Psoas muscle (tissue), 8 donors: ENCODE measurements around the gene GRIA1. TPM values are rescaled to one million over a fixed set of nuclear protein-coding genes. Genes with fewer than 3 reads are reported as not detected.

ENCODE experiments used
- ATAC-seq, 4 donors: fragments of 200-7000 bp; cut with Tn5 transposase; one replicate each; pipeline ENCODE4 v1.9.1; 2020; ENCODE audit warnings: moderate library complexity in 3 of 4, mild to moderate bottlenecking in 2 of 4
- DNase-seq, 2 donors: peaks; one replicate each; pipeline ENCODE4 v3.0.0-alpha.2; 2020
- H3K27ac ChIP-seq: fragments of 200-600 bp; one replicate; pipeline ENCODE4 v1.8.0; 2022
- H3K27me3 ChIP-seq, 3 donors: fragments of 200-600 bp in 1 of 3; one replicate each; pipeline versions ENCODE4 v1.6.1 to v1.8.0; 2013 to 2022; ENCODE audit warnings: low read length in 2 of 3, mild to moderate bottlenecking in 2 of 3, moderate library complexity in 1 of 3; ENCODE audit not compliant: insufficient read depth in 3 of 3
- H3K36me3 ChIP-seq, 2 donors: fragments of 200-600 bp in 1 of 2; one replicate each; pipeline versions ENCODE4 v1.6.1 to v1.8.0; 2013 to 2022; ENCODE audit warnings: low read depth in 1 of 2, mild to moderate bottlenecking in 1 of 2, moderate library complexity in 1 of 2; ENCODE audit not compliant: insufficient read depth in 1 of 2
- H3K4me1 ChIP-seq: fragments of 200-600 bp; one replicate; pipeline ENCODE4 v1.8.0; 2022
- H3K4me3 ChIP-seq: fragments of 200-600 bp; one replicate; pipeline ENCODE4 v1.8.0; 2022; ENCODE audit warnings: mild to moderate bottlenecking
- H3K9me3 ChIP-seq: fragments of 200-600 bp; one replicate; pipeline ENCODE4 v1.8.0; 2022
- CTCF ChIP-seq: fragments of 200-600 bp; IDR thresholded peaks from one replicate; pipeline ENCODE4 v1.8.0; 2022; ENCODE audit warnings: antibody characterized with exemption
- WGBS, 3 donors: extraction: QIAGEN DNeasy Blood & Tissue Kit; methylation state at CpG; one replicate each; pipeline versions ENCODE4 v1.1.6 to v1.1.7; 2013; 5-methylcytosine and 5-hydroxymethylcytosine counted together
- intact Hi-C, 2 donors: fragments of 100-400 bp; cut with DNase I; formaldehyde crosslinking; loops; one replicate each; pipeline versions ENCODE4 v1.11.0 to v1.14.2; 2022
- polyA plus RNA-seq, 3 donors: library from polyadenylated mRNA; stranded (reverse); fragments of 200-250 nt; gene quantifications; one replicate each; pipeline ENCODE4 v1.2.3, GENCODE V29; 2013
- total RNA-seq, 4 donors: library from RNA; stranded (reverse); fragmentation: NEBNext Ultra II Directional in 2 of 4; extraction: Animal tissue kit (Norgen Biotek cat#: 25700) in 2 of 4; gene quantifications; one replicate each; pipeline versions ENCODE4 v1.2.1 to v1.2.4, GENCODE V29; 2021 to 2023
- donor health status: healthy with polysubstance abuse.
- donor health status: DM: no; HTN: no; CAD: no; lungs with moderate emphysema.
- donor health status: Bipolar disorder and iron deficiency.
- donor health status: healthy.
- donor health status: DM: yes; HTN: yes; CAD: no.
- donor health status: DM: no; HTN: no; CAD: no.
- donor health status: DM: no; HTN: no; CAD: no.
- donor health status: DM: yes; HTN: yes; CAD: no.

Gene GRIA1
- total and polyA plus RNA-seq, 7 donors, result 0.03 to 0.49 (median 0.28) TPM; not detected in 2

- no peak for ATAC-seq
- Histone ChIP-seq H3K27me3 (no peaks in the 10 kb centered on the region), H3K27ac (no peak overlapping the region), H3K36me3 (no peaks in the 10 kb centered on the region), H3K4me1 (no peaks in the 10 kb centered on the region), H3K9me3 (no peaks in the 10 kb centered on the region), H3K4me3 (no peak overlapping the region)
- TF ChIP-seq CTCF, result no peak
- WGBS, 3 donors, result 59 to 85% (median 71%) methylated on average over 1 of the region's 1 CpG
- intact Hi-C loops, result no loop called here
- DNase-seq, result no peak
Observed at GRCh38 chr5:153565822-153566221, 75.4 kb downstream of the GRIA1 start.

GRCh38 chr5:153569036-153569435 is 78.6 kb downstream of the GRIA1 start:
- no peaks in the 10 kb centered on the region for H3K36me3 ChIP-seq
- whole genome bisulfite sequencing, 3 donors, result 40 to 44% (median 42%) methylated on average over 1 of the region's 1 CpG
- no peak overlapping the region for H3K4me3 ChIP-seq
- no peak for DNase-seq
- H3K9me3 ChIP-seq, result no peaks in the 10 kb centered on the region
- intact Hi-C loops, result no loop called here
- H3K27ac ChIP-seq, result no peak overlapping the region
- no peaks in the 10 kb centered on the region for H3K4me1 ChIP-seq
- TF ChIP-seq CTCF, result no peak
- ATAC-seq, result no peak
- H3K27me3 ChIP-seq, result no peaks in the 10 kb centered on the region

DNA sequence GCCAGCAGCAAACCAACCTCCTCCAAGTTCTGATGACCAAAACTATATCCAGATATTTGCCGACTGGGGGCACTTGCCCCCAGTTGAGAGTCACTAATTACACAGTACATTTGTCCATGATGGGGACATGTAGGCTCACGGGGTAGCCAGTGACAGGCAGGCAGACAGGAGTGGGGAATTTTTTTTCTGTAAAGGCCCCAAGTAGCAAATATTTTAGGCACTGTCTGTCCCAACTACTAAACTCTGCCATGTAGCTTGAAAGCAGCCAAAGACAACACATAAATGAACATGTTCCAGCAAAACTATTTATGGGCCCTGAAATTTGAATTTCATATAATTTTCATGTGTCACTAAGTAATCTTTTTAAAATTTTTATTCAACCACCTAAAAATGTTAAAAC is 80.7 kb downstream of the GRIA1 start:
- intact Hi-C loops, result no loop called here
- ATAC-seq (no peak), DNase-seq (no peak)
- TF ChIP-seq CTCF, result no peak
- Histone ChIP-seq H3K9me3 (no peaks in the 10 kb centered on the region), H3K27me3 (no peaks in the 10 kb centered on the region), H3K36me3 (no peaks in the 10 kb centered on the region), H3K4me1 (no peaks in the 10 kb centered on the region), H3K27ac (no peak overlapping the region), H3K4me3 (no peak overlapping the region)
- 64 to 78% (median 66%) methylated on average over 2 of the region's 2 CpGs for WGBS, 3 donors

DNA sequence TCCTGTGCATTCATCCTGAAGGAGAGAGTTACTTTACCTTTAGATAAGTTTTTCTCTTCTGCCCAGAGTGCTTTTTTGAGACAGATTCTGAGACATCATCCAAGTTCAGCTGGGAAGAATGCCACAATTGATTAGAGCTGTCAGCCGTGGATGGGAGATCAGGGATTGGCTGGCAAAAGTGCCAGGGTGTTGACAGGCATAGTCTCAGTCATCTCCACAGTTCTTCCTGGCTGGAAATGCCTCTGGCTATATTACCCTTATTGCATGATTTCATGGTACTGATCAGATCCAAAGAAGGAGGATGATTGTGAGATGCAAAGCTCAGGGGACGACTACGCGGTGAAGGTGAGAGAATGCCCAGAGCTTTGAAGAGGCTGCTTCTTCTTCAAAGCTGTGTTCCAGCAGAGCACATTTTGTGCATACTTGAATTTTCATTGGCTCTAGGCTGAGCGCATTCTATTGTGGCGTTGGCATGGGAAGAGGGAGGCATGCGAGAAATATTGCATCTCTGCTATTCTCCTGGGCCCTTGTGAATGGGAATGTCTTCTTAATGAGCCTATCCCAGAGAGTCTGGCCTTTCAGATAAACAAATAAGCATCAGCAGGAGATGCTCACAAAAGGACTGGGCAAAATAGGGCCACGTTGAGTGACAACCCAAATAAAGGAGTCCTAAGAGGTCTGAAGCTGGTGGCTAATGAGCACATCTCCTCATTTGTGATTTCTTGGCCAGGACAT is 82.1 kb downstream of the GRIA1 start:
- DNase-seq (no peak), ATAC-seq (no peak)
- Histone ChIP-seq H3K27ac (no peak overlapping the region), H3K9me3 (no peaks in the 10 kb centered on the region), H3K4me1 (no peaks in the 10 kb centered on the region), H3K4me3 (no peak overlapping the region), H3K27me3 (no peaks in the 10 kb centered on the region), H3K36me3 (no peaks in the 10 kb centered on the region)
- no peak for TF ChIP-seq CTCF
- intact Hi-C loops, result no loop called here
- WGBS, 3 donors, result 78 to 86% (median 82%) methylated on average over 8 of the region's 8 CpGs
